Spleen (tissue), 11 donors: ENCODE data around the gene PDLIM4. TPM values are rescaled to one million over a fixed set of nuclear protein-coding genes. Genes with fewer than 3 reads are reported as not detected.
A peak's percentile ranks its signal among the peaks of the same experiment; 100 is the strongest.

Experiments used
- DNase-seq: peaks from one replicate; pipeline ENCODE4 v3.0.0-alpha.2; 2020
- H3K27ac ChIP-seq, 8 donors: fragments of 200-600 bp; sonication (generic) in 7 of 8; 1 replicate in 4 of 8; 2 replicates in 4 of 8; pipeline versions ENCODE4 v1.5.0 to v1.8.0; 2016 to 2021; ENCODE audit warnings: inconsistent platforms in 4 of 8, mild to moderate bottlenecking in 4 of 8, moderate library complexity in 1 of 8
- H3K27me3 ChIP-seq, 7 donors: fragments of 200-600 bp; sonication (generic) in 6 of 7; replicated peaks in 1 of 7; 1 replicate in 4 of 7; 2 replicates in 3 of 7; pipeline versions ENCODE4 v1.5.0 to v1.8.0; 2016 to 2021; ENCODE audit warnings: inconsistent platforms in 3 of 7, mild to moderate bottlenecking in 1 of 7
- H3K36me3 ChIP-seq, 6 donors: fragments of 200-600 bp; sonication (generic) in 5 of 6; 1 replicate in 4 of 6; 2 replicates in 2 of 6; pipeline versions ENCODE4 v1.5.0 to v1.8.0; 2016 to 2021; ENCODE audit warnings: inconsistent platforms in 2 of 6
- H3K4me1 ChIP-seq, 6 donors: fragments of 200-600 bp; sonication (generic) in 5 of 6; 1 replicate in 3 of 6; 2 replicates in 3 of 6; pipeline versions ENCODE4 v1.5.0 to v1.8.0; 2016 to 2021; ENCODE audit warnings: inconsistent platforms in 3 of 6
- H3K4me3 ChIP-seq, 8 donors: fragments of 200-600 bp; sonication (generic) in 7 of 8; 1 replicate in 4 of 8; 2 replicates in 4 of 8; pipeline versions ENCODE4 v1.5.0 to v1.8.0; 2016 to 2021; ENCODE audit warnings: inconsistent platforms in 4 of 8, mild to moderate bottlenecking in 4 of 8, moderate library complexity in 2 of 8
- H3K9me3 ChIP-seq, 8 donors: fragments of 200-600 bp; sonication (generic) in 7 of 8; 1 replicate in 4 of 8; 2 replicates in 4 of 8; pipeline versions ENCODE4 v1.5.0 to v1.8.0; 2016 to 2021; ENCODE audit warnings: inconsistent platforms in 4 of 8
- POLR2A ChIP-seq, 3 donors: fragments of 450-650 bp; IDR thresholded peaks; one replicate each; pipeline ENCODE4 v1.5.1; 2017; ENCODE audit warnings: antibody characterized with exemption in 3 of 3, mild to moderate bottlenecking in 1 of 3
- POLR2AphosphoS5 ChIP-seq, 3 donors: sonication (generic); formaldehyde crosslinking; IDR thresholded peaks; one replicate each; pipeline ENCODE4 v1.5.1; 2017; ENCODE audit warnings: antibody characterized with exemption in 3 of 3
- WGBS, 5 donors: extraction: QIAGEN DNeasy Blood & Tissue Kit in 3 of 5; methylation state at CpG; one replicate each; pipeline versions ENCODE4 v1.1.5 to v1.1.7; 2013 to 2018; 5-methylcytosine and 5-hydroxymethylcytosine counted together
- intact Hi-C: fragments of 100-400 bp; cut with DNase I; formaldehyde crosslinking; loops from one replicate; pipeline ENCODE4 v1.15.0; 2023; ENCODE audit warnings: low total_unique reads
- polyA plus RNA-seq, 3 donors: library from polyadenylated mRNA; stranded (reverse); fragments of 200-250 nt; gene quantifications; one replicate each; pipeline ENCODE4 v1.2.1, GENCODE V29; 2013
- total RNA-seq, 7 donors: library from RNA; depleted of rRNA in 3 of 7; stranded (reverse); fragments of >200 nt in 3 of 7; fragmentation: NEBNext Ultra II Directional in 4 of 7; extraction: Animal tissue kit (Norgen Biotek cat#: 25700) in 4 of 7; gene quantifications; one replicate each; pipeline versions ENCODE4 v1.1.0 to v1.2.1, GENCODE V29; 2016 to 2021
- TF ChIP-seq, protein P1 (sequence below), 11 experiments: fragments of 200-600 bp in 7 of 11; fragments of 450-650 bp in 4 of 11; sonication (generic) in 4 of 11; IDR thresholded peaks in 8 of 11; conservative IDR thresholded peaks in 3 of 11; 1 replicate in 7 of 11; 2 replicates in 4 of 11; pipeline versions ENCODE4 v1.4.0 to v1.8.0; 2016 to 2021; ENCODE audit warnings: antibody characterized with exemption in 11 of 11, inconsistent platforms in 4 of 11, mild to moderate bottlenecking in 1 of 11
- donor health status: healthy with polysubstance abuse.
- donor health status: DM: no; HTN: no; CAD: no; lungs with moderate emphysema.
- donor health status: DM: no; HTN: no; CAD: no.
- donor health status: Bipolar disorder and iron deficiency.
- donor health status: healthy.
- donor health status: DM: no; HTN: no; CAD: no.
- donor health status: DM: yes; HTN: yes; CAD: no.

Gene PDLIM4
- total and polyA plus RNA-seq, 10 donors, result 3.5 to 17.4 (median 9.0) TPM

DNA sequence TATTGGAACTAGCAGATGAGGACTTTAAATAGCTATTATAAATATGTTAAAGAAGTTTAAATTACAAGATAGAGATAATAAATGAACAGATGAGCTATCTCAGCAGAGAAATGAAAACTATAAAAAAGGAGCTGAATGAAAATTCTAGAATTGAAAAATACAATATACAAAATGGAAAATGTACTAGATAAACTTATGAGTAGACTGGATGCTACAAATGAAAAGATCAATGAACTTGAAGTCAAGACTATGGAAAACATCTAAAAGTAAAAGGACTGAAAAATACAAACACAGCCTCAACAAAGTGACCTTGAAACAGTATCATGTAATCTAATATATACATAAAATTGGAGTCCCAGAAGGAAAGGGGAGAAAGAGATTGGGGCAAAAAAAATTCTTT, 10.7 kb upstream of the PDLIM4 start:
- H3K27ac ChIP-seq, result no peak overlapping the region
- H3K27me3 ChIP-seq, result no peaks in the 10 kb centered on the region
- no peak overlapping the region for H3K4me3 ChIP-seq
- intact Hi-C loops, result no loop called here
- TF ChIP-seq POLR2A (IDR thresholded peaks at IDR 0.05) (no peak), POLR2AphosphoS5 (IDR thresholded peaks at IDR 0.05) (no peak)
- TF ChIP-seq, protein P1, sequence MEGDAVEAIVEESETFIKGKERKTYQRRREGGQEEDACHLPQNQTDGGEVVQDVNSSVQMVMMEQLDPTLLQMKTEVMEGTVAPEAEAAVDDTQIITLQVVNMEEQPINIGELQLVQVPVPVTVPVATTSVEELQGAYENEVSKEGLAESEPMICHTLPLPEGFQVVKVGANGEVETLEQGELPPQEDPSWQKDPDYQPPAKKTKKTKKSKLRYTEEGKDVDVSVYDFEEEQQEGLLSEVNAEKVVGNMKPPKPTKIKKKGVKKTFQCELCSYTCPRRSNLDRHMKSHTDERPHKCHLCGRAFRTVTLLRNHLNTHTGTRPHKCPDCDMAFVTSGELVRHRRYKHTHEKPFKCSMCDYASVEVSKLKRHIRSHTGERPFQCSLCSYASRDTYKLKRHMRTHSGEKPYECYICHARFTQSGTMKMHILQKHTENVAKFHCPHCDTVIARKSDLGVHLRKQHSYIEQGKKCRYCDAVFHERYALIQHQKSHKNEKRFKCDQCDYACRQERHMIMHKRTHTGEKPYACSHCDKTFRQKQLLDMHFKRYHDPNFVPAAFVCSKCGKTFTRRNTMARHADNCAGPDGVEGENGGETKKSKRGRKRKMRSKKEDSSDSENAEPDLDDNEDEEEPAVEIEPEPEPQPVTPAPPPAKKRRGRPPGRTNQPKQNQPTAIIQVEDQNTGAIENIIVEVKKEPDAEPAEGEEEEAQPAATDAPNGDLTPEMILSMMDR (IDR thresholded peaks at IDR 0.05 in 8 of 11, conservative IDR thresholded peaks at IDR 0.05 in 3 of 11), result no peak
- DNase-seq, result no peak
- peaks cover 0 to 55% (median 45%) of the 10 kb centered on the region in 8 donors for H3K9me3 ChIP-seq
- no peaks in the 10 kb centered on the region for H3K36me3 ChIP-seq
- no peaks in the 10 kb centered on the region for H3K4me1 ChIP-seq

DNA sequence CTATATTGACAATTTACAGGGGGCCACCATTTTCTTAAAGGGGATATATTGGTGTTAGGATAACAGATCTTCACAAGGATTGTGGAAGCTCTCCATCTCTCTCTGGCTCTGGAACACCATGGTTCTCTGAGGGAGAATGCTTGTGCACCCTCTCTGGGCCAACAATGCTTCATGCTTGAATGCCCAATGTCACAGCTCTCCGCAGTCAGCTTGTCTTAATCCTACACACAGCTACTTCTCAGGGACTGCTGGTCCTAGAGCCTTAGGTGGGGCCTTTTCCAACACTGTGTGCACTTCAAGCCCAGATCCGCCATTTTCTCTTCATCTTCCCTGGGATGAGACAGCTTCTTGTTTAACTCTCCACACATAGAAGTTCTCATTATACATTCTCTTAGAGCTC, 6.9 kb upstream of the PDLIM4 start:
- WGBS, 5 donors, result 75 to 100% (median 95%) methylated on average over 2 of the region's 2 CpGs
- H3K27ac ChIP-seq, result no peak overlapping the region
- no peaks in the 10 kb centered on the region for H3K36me3 ChIP-seq
- peak; percentile 5 for DNase-seq
- no peak overlapping the region for H3K4me3 ChIP-seq
- intact Hi-C loops, result no loop called here
- no peaks in the 10 kb centered on the region for H3K27me3 ChIP-seq
- TF ChIP-seq POLR2AphosphoS5 (IDR thresholded peaks at IDR 0.05), result no peak
- no peak for TF ChIP-seq POLR2A (IDR thresholded peaks at IDR 0.05)
- TF ChIP-seq, protein P1 (IDR thresholded peaks at IDR 0.05 in 8 of 11, conservative IDR thresholded peaks at IDR 0.05 in 3 of 11), result no peak
- peaks cover 0 to 27% (median 20%) of the 10 kb centered on the region in 8 donors for H3K9me3 ChIP-seq
- H3K4me1 ChIP-seq, result no peaks in the 10 kb centered on the region

DNA sequence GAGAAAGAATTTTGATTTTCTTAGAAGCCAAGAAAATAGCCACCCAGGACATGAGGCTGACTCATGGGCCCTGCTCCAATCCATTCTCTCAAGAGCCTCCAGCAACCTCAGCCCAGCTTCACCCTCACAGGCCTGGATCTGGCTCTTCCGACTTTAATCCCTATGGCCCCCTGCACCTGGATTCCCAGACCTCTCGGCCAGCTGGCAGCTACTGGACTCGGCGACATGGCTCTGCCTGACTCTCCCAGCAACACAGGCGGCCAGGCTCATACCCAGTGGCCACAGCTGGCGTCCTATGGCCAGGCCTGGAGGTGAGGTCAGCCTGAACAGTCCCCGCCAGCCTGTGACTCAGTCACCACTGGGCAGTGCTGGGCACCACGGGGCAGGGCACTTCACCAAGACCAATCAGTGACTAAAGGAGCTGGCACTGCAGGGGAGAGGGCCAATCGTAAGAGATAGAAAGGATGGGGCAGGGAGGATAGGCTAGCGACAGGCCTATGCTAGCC, 6.2 kb upstream of the PDLIM4 start:
- Histone ChIP-seq H3K4me3 (no peak overlapping the region), H3K4me1 (no peaks in the 10 kb centered on the region), H3K9me3 (peaks cover 0 to 20% (median 14%) of the 10 kb centered on the region in 8 donors), H3K36me3 (no peaks in the 10 kb centered on the region), H3K27me3 (peaks cover 0 to under 1% (median 0%) of the 10 kb centered on the region in 7 donors), H3K27ac (no peak overlapping the region)
- WGBS, 5 donors, result 90 to 96% (median 93%) methylated on average over 3 to 10 of the region's 10 CpGs
- peak; percentile 47 for DNase-seq
- intact Hi-C loops, result no loop called here
- TF ChIP-seq, protein P1 (IDR thresholded peaks at IDR 0.05 in 8 of 11, conservative IDR thresholded peaks at IDR 0.05 in 3 of 11), result no peak
- TF ChIP-seq POLR2A (IDR thresholded peaks at IDR 0.05) (no peak), POLR2AphosphoS5 (IDR thresholded peaks at IDR 0.05) (no peak)

DNA sequence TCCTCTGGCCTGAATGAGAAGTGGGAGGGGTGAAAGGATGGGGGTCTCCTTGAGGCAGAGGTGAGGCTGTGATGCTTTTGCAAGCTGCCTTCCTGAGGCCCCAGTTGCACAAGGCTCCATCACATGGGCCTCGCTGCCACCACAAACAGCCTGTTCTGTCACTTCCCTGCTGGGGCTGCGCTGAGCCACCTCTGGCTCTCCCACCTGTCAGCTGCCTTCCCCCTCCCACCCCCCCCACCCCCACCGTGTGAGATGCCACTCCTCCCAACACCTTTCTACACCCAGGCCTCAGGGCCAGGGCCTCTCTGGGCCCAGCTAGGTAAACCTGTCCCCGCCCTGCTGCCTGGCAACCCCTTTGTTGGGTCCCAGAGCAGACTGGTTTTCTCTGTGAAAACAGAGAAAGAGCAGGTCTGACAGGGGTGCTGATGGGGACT, 4.5 kb upstream of the PDLIM4 start:
- no peak overlapping the region for H3K4me3 ChIP-seq
- TF ChIP-seq POLR2A (IDR thresholded peaks at IDR 0.05) (no peak), POLR2AphosphoS5 (IDR thresholded peaks at IDR 0.05) (no peak)
- TF ChIP-seq, protein P1 (IDR thresholded peaks at IDR 0.05 in 8 of 11, conservative IDR thresholded peaks at IDR 0.05 in 3 of 11), result no peak
- intact Hi-C loops, result no loop called here
- DNase-seq, result peak; percentile 56
- peaks cover 0 to 18% (median 13%) of the 10 kb centered on the region in 7 donors for H3K27me3 ChIP-seq
- no peak overlapping the region for H3K27ac ChIP-seq
- H3K36me3 ChIP-seq, result no peaks in the 10 kb centered on the region
- 46 to 59% (median 55%) methylated on average over 3 to 4 of the region's 4 CpGs for WGBS, 5 donors
- H3K9me3 ChIP-seq, result peaks cover 0 to 3% (median 0%) of the 10 kb centered on the region in 8 donors
- H3K4me1 ChIP-seq, result peaks cover 0 to 12% (median 7%) of the 10 kb centered on the region in 6 donors
